Measurements from ENCODE around the gene RTN4RL1.
A peak's percentile ranks its signal among the peaks of the same experiment; 100 is the strongest.

The RTN4RL1 gene

DNA sequence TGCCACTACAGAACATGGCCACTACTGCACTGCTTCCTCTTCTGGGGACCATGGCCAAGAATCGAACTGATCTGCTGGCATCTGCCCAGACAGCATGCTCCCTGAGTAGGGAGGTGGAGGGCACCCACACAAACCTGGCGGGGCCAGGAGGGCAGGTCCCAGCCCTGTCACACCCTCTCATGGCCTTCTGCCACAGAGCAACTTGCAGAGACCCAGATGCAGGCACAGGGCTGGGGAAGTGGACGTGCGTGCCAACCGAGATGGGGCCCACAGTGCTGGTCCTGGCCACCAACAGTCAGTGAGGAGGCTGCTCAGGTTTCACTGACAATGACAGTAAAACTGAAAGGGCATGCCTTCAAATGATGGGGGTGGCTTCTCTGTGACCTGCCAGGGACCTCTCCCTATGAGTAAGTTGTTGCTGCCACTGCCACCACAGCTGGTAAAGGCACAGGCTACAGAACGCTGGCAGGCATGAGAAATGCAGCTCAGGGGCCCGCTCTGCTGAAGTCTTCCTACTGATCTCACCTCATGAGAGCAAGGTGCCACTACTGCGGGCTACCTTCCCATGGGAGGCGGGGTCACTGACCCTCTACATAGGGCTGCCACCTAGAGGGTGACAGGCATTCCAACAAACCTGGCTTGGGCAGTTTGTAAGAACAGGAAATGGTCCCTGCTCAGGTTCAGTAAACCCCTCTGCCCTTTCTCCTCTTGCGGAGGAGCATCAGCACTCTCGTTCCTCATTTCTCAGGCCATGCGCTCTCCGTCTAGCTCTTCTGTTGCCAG lies 45.3 kb upstream of the RTN4RL1 start:
- Histone ChIP-seq H3K27ac (peak overlapping the region; percentile 73), H3K4me1 (peaks cover 5% of the 10 kb centered on the region), H3K36me3 (ENCODE audit: control insufficient read depth, insufficient read depth, low read length) (no peaks in the 10 kb centered on the region), H3K4me2 (ENCODE audit: low read length) (no peak overlapping the region), H3K27me3 (ENCODE audit: control insufficient read depth, insufficient read depth, low read length) (no peaks in the 10 kb centered on the region), H3K9me3 (ENCODE audit: control insufficient read depth, low read length) (no peaks in the 10 kb centered on the region), H3K79me2 (no peaks in the 10 kb centered on the region), H3K9ac (no peak overlapping the region), H2AFZ (no peak overlapping the region), H3K4me3 (ENCODE audit: low read depth, low read length) (no peak overlapping the region)
- TF ChIP-seq, protein P1, sequence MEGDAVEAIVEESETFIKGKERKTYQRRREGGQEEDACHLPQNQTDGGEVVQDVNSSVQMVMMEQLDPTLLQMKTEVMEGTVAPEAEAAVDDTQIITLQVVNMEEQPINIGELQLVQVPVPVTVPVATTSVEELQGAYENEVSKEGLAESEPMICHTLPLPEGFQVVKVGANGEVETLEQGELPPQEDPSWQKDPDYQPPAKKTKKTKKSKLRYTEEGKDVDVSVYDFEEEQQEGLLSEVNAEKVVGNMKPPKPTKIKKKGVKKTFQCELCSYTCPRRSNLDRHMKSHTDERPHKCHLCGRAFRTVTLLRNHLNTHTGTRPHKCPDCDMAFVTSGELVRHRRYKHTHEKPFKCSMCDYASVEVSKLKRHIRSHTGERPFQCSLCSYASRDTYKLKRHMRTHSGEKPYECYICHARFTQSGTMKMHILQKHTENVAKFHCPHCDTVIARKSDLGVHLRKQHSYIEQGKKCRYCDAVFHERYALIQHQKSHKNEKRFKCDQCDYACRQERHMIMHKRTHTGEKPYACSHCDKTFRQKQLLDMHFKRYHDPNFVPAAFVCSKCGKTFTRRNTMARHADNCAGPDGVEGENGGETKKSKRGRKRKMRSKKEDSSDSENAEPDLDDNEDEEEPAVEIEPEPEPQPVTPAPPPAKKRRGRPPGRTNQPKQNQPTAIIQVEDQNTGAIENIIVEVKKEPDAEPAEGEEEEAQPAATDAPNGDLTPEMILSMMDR (IDR thresholded peaks at IDR 0.05), result no peak

DNA sequence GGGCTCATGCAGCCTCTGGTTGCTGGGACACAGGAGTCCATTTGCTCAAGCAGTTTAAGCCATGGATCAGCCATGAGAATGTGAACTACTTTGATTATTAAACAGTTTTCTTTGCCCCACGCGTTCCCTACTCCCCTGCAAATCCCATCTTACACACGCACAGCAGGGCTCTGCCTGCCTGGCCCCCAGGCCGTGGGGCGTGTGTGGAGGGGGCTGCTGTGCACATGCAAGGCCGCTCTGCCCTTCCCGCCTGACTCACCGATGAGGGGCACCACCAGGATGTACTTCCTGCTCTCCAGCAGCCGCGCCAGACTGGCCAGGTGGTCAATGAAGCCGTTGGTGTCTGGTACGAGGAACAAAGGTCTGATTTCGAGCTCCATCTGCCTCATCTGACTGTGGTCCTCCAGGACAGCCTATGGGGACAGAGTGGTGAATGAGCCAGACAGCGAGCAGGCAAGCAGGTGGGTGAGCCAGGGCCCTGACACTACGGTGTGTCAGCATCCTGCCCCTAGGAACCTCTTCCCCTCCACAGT lies 43.5 kb upstream of the RTN4RL1 start:
- Histone ChIP-seq H3K9ac (no peak overlapping the region), H3K4me3 (ENCODE audit: low read depth, low read length) (no peak overlapping the region), H3K27me3 (ENCODE audit: control insufficient read depth, insufficient read depth, low read length) (no peaks in the 10 kb centered on the region), H3K4me2 (ENCODE audit: low read length) (no peak overlapping the region), H3K27ac (peak overlapping the region; percentile 29), H3K79me2 (no peaks in the 10 kb centered on the region), H2AFZ (no peak overlapping the region), H3K36me3 (ENCODE audit: control insufficient read depth, insufficient read depth, low read length) (no peaks in the 10 kb centered on the region), H3K4me1 (peaks cover 5% of the 10 kb centered on the region), H3K9me3 (ENCODE audit: control insufficient read depth, low read length) (no peaks in the 10 kb centered on the region)
- TF ChIP-seq, protein P1 (IDR thresholded peaks at IDR 0.05), result no peak

DNA sequence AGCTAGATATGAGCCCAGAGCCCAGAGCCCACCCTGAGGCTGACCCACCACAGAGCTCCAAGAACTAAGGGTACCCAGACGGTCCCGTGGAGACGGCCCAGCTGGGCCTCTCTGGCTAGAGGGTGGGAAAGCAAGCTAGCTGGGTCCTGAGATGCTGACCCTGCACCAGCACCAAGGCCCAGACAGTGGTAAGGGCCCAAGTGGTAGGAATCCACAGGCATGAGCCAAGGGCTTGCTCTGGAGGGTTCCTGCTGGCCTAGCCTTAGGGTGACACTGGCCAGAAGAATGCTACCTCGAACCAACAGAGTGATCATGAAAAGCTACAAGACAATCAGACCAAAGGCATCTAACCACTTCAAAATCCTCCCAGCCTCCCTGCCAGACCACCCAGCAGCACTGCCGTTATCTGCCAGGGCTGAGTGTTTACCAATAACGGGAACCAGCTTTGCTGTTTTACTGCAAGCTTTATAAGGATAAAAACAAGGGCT lies 42.9 kb upstream of the RTN4RL1 start:
- H3K36me3 ChIP-seq (ENCODE audit: control insufficient read depth, insufficient read depth, low read length), result no peaks in the 10 kb centered on the region
- H3K27me3 ChIP-seq (ENCODE audit: control insufficient read depth, insufficient read depth, low read length), result no peaks in the 10 kb centered on the region
- H3K9ac ChIP-seq, result no peak overlapping the region
- H3K4me2 ChIP-seq (ENCODE audit: low read length), result no peak overlapping the region
- no peak overlapping the region for H2AFZ ChIP-seq
- H3K4me3 ChIP-seq (ENCODE audit: low read depth, low read length), result no peak overlapping the region
- no peak overlapping the region for H3K27ac ChIP-seq
- peaks cover 5% of the 10 kb centered on the region for H3K4me1 ChIP-seq
- H3K9me3 ChIP-seq (ENCODE audit: control insufficient read depth, low read length), result no peaks in the 10 kb centered on the region
- no peaks in the 10 kb centered on the region for H3K79me2 ChIP-seq
- TF ChIP-seq, protein P1 (IDR thresholded peaks at IDR 0.05), result no peak

DNA sequence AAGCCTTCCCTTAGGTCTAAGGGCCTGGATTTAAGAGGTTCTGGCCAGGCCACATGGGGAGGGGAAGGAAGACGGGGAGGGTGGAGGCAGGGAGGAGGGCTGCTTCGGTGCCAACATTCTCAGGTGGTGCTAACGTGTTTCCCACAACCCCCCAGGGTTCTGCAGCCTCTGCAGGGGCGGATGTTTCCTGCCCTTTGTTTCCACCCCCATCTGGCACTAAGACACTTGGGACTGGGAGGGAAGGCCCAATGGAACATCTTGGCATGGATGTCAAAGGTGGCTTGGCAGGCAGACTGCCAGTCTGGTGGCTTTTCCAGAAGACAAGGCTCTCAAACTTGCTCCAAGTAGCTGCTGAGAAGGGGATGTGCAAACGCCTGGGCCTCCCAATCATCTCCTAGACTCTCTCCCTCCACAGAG lies 42.5 kb upstream of the RTN4RL1 start:
- Histone ChIP-seq H3K9ac (no peak overlapping the region), H3K27ac (peak overlapping the region; percentile 55), H3K4me3 (ENCODE audit: low read depth, low read length) (no peak overlapping the region), H3K9me3 (ENCODE audit: control insufficient read depth, low read length) (no peaks in the 10 kb centered on the region), H3K36me3 (ENCODE audit: control insufficient read depth, insufficient read depth, low read length) (no peaks in the 10 kb centered on the region), H3K4me2 (ENCODE audit: low read length) (no peak overlapping the region), H3K79me2 (no peaks in the 10 kb centered on the region), H3K4me1 (peaks cover 5% of the 10 kb centered on the region), H2AFZ (no peak overlapping the region), H3K27me3 (ENCODE audit: control insufficient read depth, insufficient read depth, low read length) (no peaks in the 10 kb centered on the region)
- TF ChIP-seq, protein P1 (IDR thresholded peaks at IDR 0.05), result no peak
